Keratinocyte (primary cell): ENCODE data around the gene ARHGDIA.

Experiments
- CTCF ChIP-seq, 3 experiments: IDR thresholded peaks in 1 of 3; conservative IDR thresholded peaks in 1 of 3; optimal IDR thresholded peaks in 1 of 3; 2 replicates in 2 of 3; 3 replicates in 1 of 3; pipeline versions ENCODE3 to v1.5.1; 2011; ENCODE audit warnings: low read length in 3 of 3, mild to moderate bottlenecking in 3 of 3, moderate library complexity in 2 of 3, control low read depth in 1 of 3, inconsistent platforms in 1 of 3; ENCODE audit not compliant: insufficient read depth in 2 of 3; ENCODE audit errors: extremely low read depth in 1 of 3
- EZH2 ChIP-seq: IDR thresholded peaks from one replicate; pipeline ENCODE4 v1.6.1; 2012; ENCODE audit warnings: inconsistent platforms, mild to moderate bottlenecking, low read length, moderate library complexity

- TF ChIP-seq EZH2: no peak
- no peak for TF ChIP-seq CTCF (optimal IDR thresholded peaks at IDR 0.05 in 1 of 3, IDR thresholded peaks at IDR 0.05 in 1 of 3, conservative IDR thresholded peaks at IDR 0.05 in 1 of 3; ENCODE audit: extremely low read depth in 1 of 3, insufficient read depth in 2 of 3, low read length in 3 of 3)
Measured at GRCh38 chr17:81851423-81851822, 19.7 kb downstream of the ARHGDIA start.
